Muscle of leg (tissue), 11 donors: ENCODE results near the gene KRT6C. TPM values are rescaled to one million over a fixed set of nuclear protein-coding genes. Genes with fewer than 3 reads are reported as not detected.
A peak's percentile ranks its signal among the peaks of the same experiment; 100 is the strongest.

ENCODE experiments used
- DNase-seq: peaks from one replicate; pipeline ENCODE4 v3.0.0; 2013
- H3K27ac ChIP-seq: one replicate; pipeline ENCODE4 v1.5.1; 2013; ENCODE audit warnings: mild to moderate bottlenecking, low read length, control low read depth
- H3K27me3 ChIP-seq: one replicate; pipeline ENCODE4 v1.6.1; 2013; ENCODE audit warnings: low read length; ENCODE audit not compliant: control insufficient read depth, insufficient read depth
- H3K36me3 ChIP-seq: one replicate; pipeline ENCODE4 v1.6.1; 2013; ENCODE audit warnings: low read length; ENCODE audit not compliant: control insufficient read depth, insufficient read depth
- H3K4me1 ChIP-seq: one replicate; pipeline ENCODE4 v1.6.1; 2013; ENCODE audit warnings: low read length; ENCODE audit not compliant: control insufficient read depth, insufficient read depth
- H3K4me3 ChIP-seq: one replicate; pipeline ENCODE4 v1.5.1; 2013; ENCODE audit warnings: low read length, control low read depth
- H3K9me3 ChIP-seq: replicated peaks from 2 replicates; pipeline ENCODE4 v1.6.1; 2013; ENCODE audit warnings: low read depth, low read length; ENCODE audit not compliant: control insufficient read depth
- WGBS: methylation state at CpG from one replicate; pipeline ENCODE4 v1.1.5; 2013; ENCODE audit warnings: missing lambda C conversion rate; ENCODE audit not compliant: insufficient coverage; 5-methylcytosine and 5-hydroxymethylcytosine counted together
- polyA plus RNA-seq, 8 donors: library from polyadenylated mRNA; unstranded; fragments of 120-200 nt; gene quantifications; one replicate each; pipeline versions ENCODE4 v1.2.1 to v1.2.3, GENCODE V29; 2013; ENCODE audit warnings: inconsistent platforms in 1 of 8, low replicate concordance in 1 of 8; ENCODE audit not compliant: insufficient read length in 8 of 8, insufficient read depth in 1 of 8
- total RNA-seq: library from RNA; stranded (reverse); fragments of 120-200 nt; gene quantifications from one replicate; pipeline ENCODE4 v1.2.4, GENCODE V29; 2013

Gene KRT6C
- total and polyA plus RNA-seq, 9 donors: 0.32 TPM; not detected in 8

DNA sequence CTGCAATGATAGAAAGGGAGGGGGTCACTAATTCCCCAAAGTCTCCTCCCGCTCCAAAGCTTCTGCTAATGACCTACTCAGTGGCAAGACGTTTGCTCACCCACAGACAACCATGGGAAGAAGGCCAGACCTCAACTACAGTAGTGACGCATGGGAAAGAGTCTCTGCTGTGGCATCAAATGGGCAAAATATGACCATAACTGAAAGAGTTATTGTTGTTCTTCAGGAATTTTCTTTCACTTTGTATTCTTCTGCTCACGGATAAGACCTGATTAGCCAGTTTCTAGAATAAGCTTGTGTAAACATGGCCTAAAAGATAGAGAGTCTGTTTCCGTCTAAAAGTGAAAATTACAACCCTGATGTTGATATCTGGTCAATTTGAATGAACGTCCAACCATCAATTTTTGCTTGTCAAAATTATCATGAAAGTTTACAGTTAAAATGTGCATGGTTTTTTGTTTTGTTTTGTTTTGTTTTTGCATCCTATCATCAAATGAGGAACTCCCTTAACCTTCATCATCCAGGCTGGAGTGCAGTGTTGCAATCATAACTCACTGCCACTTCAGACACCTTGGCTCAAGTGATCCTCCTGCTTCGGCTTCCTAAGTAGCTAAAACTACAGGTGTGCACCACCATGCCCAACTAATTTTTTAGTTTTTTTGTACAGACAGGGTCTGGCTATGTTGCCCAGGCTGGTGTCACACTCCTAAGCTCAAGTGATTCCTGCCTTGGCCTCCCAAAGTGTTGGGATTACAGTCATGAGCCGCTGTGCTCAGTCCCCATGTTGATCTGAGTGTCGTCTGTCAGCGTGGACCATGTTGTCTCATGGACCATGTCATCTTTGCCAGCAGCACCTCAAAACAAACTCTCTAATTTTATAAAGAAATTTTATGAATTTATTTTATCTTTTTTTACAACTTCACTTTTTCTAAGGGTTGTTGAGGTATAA lies 28.7 kb downstream of the KRT6C start:
- DNase-seq: no peak
- H3K27ac ChIP-seq: no peak overlapping the region
- no peaks in the 10 kb centered on the region for H3K4me1 ChIP-seq
- H3K4me3 ChIP-seq: no peak overlapping the region
- H3K36me3 ChIP-seq: no peaks in the 10 kb centered on the region
- no peaks in the 10 kb centered on the region for H3K9me3 ChIP-seq
- H3K27me3 ChIP-seq: peaks cover 7% of the 10 kb centered on the region
- 83% methylated on average over 2 of the region's 10 CpGs for WGBS

DNA sequence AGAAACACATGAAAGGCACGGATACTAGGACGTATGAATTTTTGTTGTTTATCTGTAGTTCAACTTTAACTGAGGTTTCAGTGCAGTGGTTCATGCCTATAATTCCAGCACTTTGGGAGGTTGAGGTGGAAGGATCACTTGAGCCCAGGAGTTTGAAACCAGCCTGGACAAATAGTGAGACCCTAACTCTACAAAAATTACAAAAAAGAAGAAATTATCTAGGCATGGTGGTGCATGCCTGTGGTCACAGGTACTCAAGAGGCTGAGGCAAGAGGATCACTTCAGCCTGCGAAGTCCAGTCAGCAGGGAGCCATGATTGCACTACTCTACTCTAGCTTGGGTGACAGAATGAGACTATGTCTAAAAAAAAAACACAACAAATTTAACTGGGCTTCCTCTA lies 29.6 kb downstream of the KRT6C start:
- 100% methylated on average over 2 of the region's 3 CpGs for WGBS
- H3K4me3 ChIP-seq: no peak overlapping the region
- no peaks in the 10 kb centered on the region for H3K36me3 ChIP-seq
- no peak for DNase-seq
- no peak overlapping the region for H3K27ac ChIP-seq
- H3K27me3 ChIP-seq: peaks cover 8% of the 10 kb centered on the region
- H3K4me1 ChIP-seq: no peaks in the 10 kb centered on the region
- no peaks in the 10 kb centered on the region for H3K9me3 ChIP-seq

DNA sequence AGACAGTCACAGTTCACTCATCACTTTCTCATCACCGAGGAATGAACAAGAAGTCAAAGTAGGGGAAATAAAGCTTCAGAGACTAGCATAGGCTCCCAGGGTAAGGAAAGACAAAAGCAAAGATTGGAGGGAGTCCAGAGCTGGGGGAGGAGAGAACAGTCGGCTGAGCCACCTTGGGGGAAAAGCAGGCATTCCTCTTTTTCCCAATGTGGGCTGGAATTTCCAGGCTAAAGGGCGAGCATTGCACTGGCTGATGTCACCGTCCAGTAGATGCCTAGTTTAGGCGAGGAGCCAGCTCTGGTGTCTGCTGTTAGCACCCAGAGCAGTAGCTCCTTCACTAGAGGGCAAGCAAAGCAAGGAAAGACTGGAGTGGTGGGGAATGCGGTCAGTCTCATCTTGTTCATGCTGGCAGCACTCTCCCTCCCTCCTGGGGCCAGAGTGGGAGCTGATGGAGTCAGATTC lies 31.0 kb downstream of the KRT6C start:
- Histone ChIP-seq H3K4me1 (no peaks in the 10 kb centered on the region), H3K36me3 (no peaks in the 10 kb centered on the region), H3K27me3 (peaks cover 8% of the 10 kb centered on the region), H3K4me3 (no peak overlapping the region), H3K9me3 (no peaks in the 10 kb centered on the region), H3K27ac (no peak overlapping the region)
- DNase-seq: peak; percentile 6
- 18% methylated on average over 4 of the region's 6 CpGs for WGBS

DNA sequence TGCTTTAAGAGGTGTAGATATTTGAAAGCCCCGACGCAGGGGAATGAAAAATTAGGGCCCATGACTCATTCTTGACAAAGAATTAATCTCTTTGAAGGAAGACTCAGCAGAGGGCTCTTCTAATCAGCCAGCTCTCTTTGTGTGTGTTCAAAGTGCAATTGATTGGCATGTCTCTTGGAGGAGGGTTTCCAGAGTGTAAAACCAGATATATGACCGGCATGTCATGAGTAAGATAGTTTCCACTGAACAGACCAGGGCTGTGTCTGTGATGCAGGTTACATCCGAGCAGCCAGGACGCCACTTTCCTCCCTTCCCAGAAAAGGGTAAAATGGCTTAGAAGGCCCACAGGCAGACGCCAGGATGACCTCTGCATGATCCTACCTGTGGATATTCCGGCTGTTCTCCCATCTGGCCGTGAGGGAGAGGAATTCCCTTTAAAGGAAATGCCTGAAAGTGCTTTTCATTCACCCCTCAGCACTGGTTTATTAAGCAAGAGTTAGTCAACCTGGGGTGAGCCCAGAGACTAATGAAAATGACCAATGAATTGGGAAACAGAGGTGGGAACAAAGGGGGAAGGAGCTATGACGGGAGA lies 32.2 kb downstream of the KRT6C start:
- Histone ChIP-seq H3K4me3 (no peak overlapping the region), H3K9me3 (no peaks in the 10 kb centered on the region), H3K4me1 (no peaks in the 10 kb centered on the region), H3K27ac (no peak overlapping the region), H3K36me3 (no peaks in the 10 kb centered on the region), H3K27me3 (peaks cover 8% of the 10 kb centered on the region)
- DNase-seq: no peak
- WGBS: 77% methylated on average over 3 of the region's 9 CpGs

DNA sequence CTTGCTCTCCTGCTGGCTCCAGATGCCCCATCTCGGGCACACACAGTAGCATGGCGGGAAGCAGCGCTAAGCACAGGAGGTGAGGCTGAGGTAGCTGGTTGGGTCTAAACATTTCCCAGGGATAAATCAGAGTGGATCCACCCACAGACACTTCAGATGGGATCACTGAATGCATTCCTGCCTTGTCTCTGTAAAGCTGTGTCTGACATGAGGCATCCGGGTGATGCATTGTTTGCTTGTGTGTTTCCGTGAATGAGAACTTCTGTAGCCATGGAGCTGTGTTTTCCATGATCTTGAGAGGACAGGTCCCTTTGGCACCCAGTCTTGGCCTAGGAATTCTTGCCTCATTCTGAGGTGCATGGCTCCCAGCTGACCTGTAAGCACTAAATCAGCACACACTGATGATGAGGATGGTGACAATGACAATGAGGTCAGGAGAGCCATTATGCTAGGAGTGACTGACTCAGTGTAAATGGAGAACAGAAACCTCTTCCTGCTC lies 32.7 kb downstream of the KRT6C start:
- Histone ChIP-seq H3K27ac (no peak overlapping the region), H3K36me3 (no peaks in the 10 kb centered on the region), H3K4me1 (no peaks in the 10 kb centered on the region), H3K4me3 (no peak overlapping the region), H3K27me3 (peaks cover 8% of the 10 kb centered on the region), H3K9me3 (no peaks in the 10 kb centered on the region)
- 69% methylated on average over 4 of the region's 5 CpGs for WGBS
- DNase-seq: no peak

DNA sequence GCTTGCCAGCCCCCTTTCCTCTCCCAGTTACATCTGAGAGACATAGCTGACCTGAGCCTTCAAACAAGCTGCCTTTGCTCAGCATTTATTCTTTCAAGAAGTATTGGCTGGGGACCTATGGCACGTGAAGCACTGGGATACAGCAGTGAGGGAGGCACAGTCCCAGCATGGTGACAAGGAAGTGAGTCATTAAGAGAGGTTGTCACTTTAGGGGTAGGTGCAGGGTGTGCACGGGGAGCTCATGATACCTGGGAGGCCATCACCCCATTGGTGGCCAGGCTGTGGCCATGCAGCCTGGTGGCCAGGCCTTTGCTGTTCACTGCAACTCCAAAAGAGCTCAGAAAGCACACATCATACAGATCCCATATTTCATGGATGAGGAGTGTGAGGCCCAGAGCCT lies 33.8 kb downstream of the KRT6C start:
- H3K4me1 ChIP-seq: no peaks in the 10 kb centered on the region
- H3K9me3 ChIP-seq: no peaks in the 10 kb centered on the region
- 66% methylated on average over 2 of the region's 2 CpGs for WGBS
- H3K27me3 ChIP-seq: peaks cover 8% of the 10 kb centered on the region
- no peak overlapping the region for H3K27ac ChIP-seq
- no peak for DNase-seq
- H3K36me3 ChIP-seq: no peaks in the 10 kb centered on the region
- H3K4me3 ChIP-seq: no peak overlapping the region

DNA sequence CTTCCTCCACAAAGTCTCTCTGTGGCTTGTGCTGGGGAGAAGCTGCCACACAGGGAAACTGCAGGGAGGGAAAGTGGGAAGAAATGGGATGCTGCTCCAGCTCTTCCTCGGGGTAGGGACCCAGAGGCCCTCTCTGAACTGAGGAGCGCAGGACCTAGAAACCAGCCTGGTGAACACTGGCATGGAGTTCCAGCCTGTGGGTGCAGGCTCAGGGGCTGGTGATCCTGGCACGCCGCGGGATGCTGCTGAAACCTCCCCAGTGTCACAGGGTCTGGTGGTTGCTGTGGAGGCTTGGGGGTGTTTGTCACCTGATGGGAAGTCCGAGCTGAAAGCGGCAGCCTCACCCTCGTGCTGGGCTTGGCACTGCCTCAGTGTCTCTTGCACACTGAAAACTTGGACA lies 34.2 kb downstream of the KRT6C start:
- Histone ChIP-seq H3K9me3 (no peaks in the 10 kb centered on the region), H3K4me3 (no peak overlapping the region), H3K4me1 (no peaks in the 10 kb centered on the region), H3K27me3 (peaks cover 8% of the 10 kb centered on the region), H3K27ac (no peak overlapping the region), H3K36me3 (no peaks in the 10 kb centered on the region)
- 84% methylated on average over 5 of the region's 8 CpGs for WGBS
- no peak for DNase-seq

DNA sequence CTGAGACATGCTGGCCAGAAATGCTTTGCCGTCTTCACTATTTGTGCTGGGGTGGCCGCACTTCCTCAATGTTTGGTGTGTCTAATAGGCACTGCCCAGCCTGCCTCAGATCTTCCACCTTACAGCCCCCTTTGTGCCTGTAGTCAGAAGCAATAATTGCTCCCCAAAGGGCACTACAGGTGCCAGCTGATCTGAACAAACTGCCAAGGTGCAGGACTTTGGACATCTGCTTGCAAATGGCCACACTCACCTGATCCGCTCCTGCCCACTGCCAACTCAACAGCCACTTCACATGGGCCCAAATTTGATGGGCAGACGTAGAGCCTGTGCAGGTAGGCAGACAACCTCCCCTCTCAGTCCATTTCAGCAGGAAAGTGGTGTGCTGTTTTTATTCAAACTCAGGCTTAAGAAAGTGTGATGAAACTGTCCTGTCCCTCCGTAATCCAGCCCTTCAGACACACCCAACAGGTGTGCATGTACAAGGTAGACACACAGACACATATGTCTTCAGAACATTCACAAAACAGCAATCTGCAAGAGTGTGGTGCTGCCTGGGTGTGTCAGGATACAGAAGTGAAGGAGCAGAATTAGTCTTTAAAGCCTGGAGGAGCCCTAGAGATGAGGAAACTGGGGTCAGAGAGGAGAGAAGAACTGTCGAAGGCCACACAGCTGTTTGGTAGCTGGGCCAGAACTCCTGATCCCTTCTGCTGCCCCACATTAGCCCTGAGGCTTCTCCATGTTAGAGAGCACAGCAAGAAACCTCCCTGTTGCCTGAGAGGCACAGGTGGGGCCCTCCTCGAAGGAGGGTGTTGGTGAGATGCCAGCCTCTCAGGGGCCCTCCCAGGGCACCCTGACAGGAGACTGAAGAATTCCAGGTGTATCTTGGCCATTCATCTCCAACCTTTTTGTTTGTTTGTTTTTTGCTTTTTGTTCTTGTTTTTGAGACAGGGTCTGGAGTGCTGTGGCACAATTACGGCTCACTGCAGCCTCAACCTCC lies 35.0 kb downstream of the KRT6C start:
- Histone ChIP-seq H3K4me3 (no peak overlapping the region), H3K4me1 (no peaks in the 10 kb centered on the region), H3K27me3 (peaks cover 5% of the 10 kb centered on the region), H3K9me3 (no peaks in the 10 kb centered on the region), H3K36me3 (no peaks in the 10 kb centered on the region), H3K27ac (no peak overlapping the region)
- no peak for DNase-seq
- 81% methylated on average over 3 of the region's 8 CpGs for WGBS

DNA sequence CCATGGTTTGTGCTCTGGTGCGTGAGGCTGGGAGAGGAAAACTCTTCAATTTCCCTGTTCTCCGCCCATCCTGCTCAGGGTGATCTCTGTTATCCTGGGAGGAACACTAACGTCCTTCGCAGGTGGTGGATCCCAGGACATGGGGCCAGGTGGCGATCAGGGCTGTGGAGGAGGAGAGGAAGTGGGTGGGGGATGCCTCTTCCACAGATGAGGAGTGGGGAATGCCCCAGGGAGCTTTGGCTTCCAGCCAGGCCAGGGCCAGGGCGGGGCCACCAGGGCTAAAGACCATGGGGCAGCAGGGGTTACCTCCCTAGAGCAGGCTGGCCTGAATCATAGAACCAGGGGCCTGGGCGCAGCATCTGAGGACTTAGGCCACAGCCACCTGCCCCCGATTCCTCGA lies 36.1 kb downstream of the KRT6C start:
- WGBS: 56% methylated on average over 5 of the region's 9 CpGs
- Histone ChIP-seq H3K4me1 (no peaks in the 10 kb centered on the region), H3K27me3 (peaks cover 6% of the 10 kb centered on the region), H3K27ac (no peak overlapping the region), H3K9me3 (no peaks in the 10 kb centered on the region), H3K36me3 (no peaks in the 10 kb centered on the region), H3K4me3 (no peak overlapping the region)
- DNase-seq: no peak
